GM12878 (cell line): ENCODE data around the gene ARL4D. TPM values are rescaled to one million over a fixed set of nuclear protein-coding genes. Genes with fewer than 3 reads are reported as not detected.

Experiments used
- BCLAF1 ChIP-seq: fragments of 450-650 bp; IDR thresholded peaks from 2 replicates; pipeline ENCODE4 v1.6.1; 2017; ENCODE audit warnings: antibody characterized with exemption, mild to moderate bottlenecking, moderate library complexity
- GATAD2B ChIP-seq: fragments of 450-650 bp; conservative IDR thresholded peaks from 2 replicates; pipeline ENCODE4 v1.6.1; 2017; ENCODE audit warnings: low read depth, mild to moderate bottlenecking, moderate library complexity
- MEF2A ChIP-seq: IDR thresholded peaks from 2 replicates; pipeline ENCODE4 v1.6.1; 2011; ENCODE audit warnings: low read depth, mild to moderate bottlenecking, low read length, moderate library complexity; ENCODE audit not compliant: insufficient read depth
- POLR2AphosphoS2 ChIP-seq: IDR thresholded peaks from 2 replicates; pipeline ENCODE4 v1.6.1; 2011; ENCODE audit warnings: low read depth, mild to moderate bottlenecking, low read length, improper control_type of control experiment, moderate library complexity
- RELB ChIP-seq: fragments of 450-650 bp; IDR thresholded peaks from 2 replicates; pipeline ENCODE4 v1.6.1; 2017; ENCODE audit warnings: low read depth, mild to moderate bottlenecking, moderate library complexity
- microRNA counts: library from miRNA; unstranded; fragments of <30 nt; microRNA quantifications from one replicate; lab custom pipeline; 2016
- polyA plus RNA-seq, 11 experiments: library from polyadenylated mRNA; depleted of rRNA in 4 of 11; unstranded in 6 of 11; stranded (reverse) in 5 of 11; fragments of >200 nt; fragmentation: Nextera tagmentation in 4 of 11; fragmentation: Illumina TruSeq in 1 of 11; extraction: Ambion mirVana in 4 of 11; extraction: Trizol in 1 of 11; gene quantifications; 1 replicate in 1 of 11; 2 replicates in 10 of 11; pipeline versions ENCODE4 v1.2.1 to v1.2.3, GENCODE V29; 2011 to 2016; ENCODE audit warnings: inconsistent platforms in 2 of 11, missing spikeins in 2 of 11, low read depth in 1 of 11
- small RNA-seq: library from RNA; depleted of rRNA; stranded (forward); fragments of <200 nt; gene quantifications from one replicate; pipeline ENCODE3, GENCODE V24; 2014
- total RNA-seq, 4 experiments: library from RNA; depleted of rRNA in 3 of 4; stranded (reverse); fragments of >200 nt in 3 of 4; fragmentation: Illumina TruSeq in 1 of 4; extraction: Trizol in 1 of 4; gene quantifications; 2 replicates each; pipeline versions ENCODE4 v1.2.1 to v1.2.3, GENCODE V29; 2013 to 2021

Gene ARL4D
- total and polyA plus RNA-seq, 10 of the 15 experiments (the other 5 are each of a cell fraction or from before 2014, with no cell fraction given): 0.10 to 1.5 (median 0.75) TPM

- TF ChIP-seq BCLAF1 (no peak), RELB (no peak), POLR2AphosphoS2 (no peak), MEF2A (no peak), GATAD2B (no peak)
- TF ChIP-seq, all 136 proteins: peak for 0
Observed at GRCh38 chr17:43449470-43450248, 50.9 kb downstream of the ARL4D start (continued).

MicroRNAs encoded within 50 kb of the gene (microRNA counts, 767-probe panel; counts per million panel counts)
- microRNA hsa-miR-2117 (lab: Ali Mortazavi, UCI): 1,585 counts per million, percentile 60 among the panel's probes with 10 or more counts

Small RNAs within 50 kb of the gene (small RNA-seq; reads per million reads assigned to genes)
- gene RNU6-1137P (not detected), gene RNU6-406P (not detected), gene RNU6-470P (not detected)

Other genes with a start within 250 kb of the ARL4D start
- 27.2 and 27.7 TPM in 2 replicates for gene NBR1, start 227.8 kb upstream of the ARL4D start, total RNA-seq (2014; rRNA removed)
- gene NBR1, start 227.8 kb upstream of the ARL4D start, total RNA-seq (2014; rRNA removed; fragmentation: Illumina TruSeq; extraction: Trizol): 29.9 and 32.9 TPM in 2 replicates
- 26.9 and 29.2 TPM in 2 replicates for gene NBR1, start 227.8 kb upstream of the ARL4D start, total RNA-seq (2021)
- gene NBR1, start 227.8 kb upstream of the ARL4D start, polyA plus RNA-seq (2011; rRNA removed): 55.2 and 57.9 TPM in 2 replicates
- 33.7 and 42.5 TPM in 2 replicates for gene NBR1, start 227.8 kb upstream of the ARL4D start, polyA plus RNA-seq (2014; fragmentation: Illumina TruSeq; extraction: Trizol)
- 1 to 10 TPM; 3.5 to 6.2 TPM for gene NBR1, start 227.8 kb upstream of the ARL4D start, polyA plus RNA-seq (2014; fragmentation: Nextera tagmentation; extraction: Ambion mirVana)
- gene NBR1, start 227.8 kb upstream of the ARL4D start, polyA plus RNA-seq (2014; rRNA removed): 16.8 and 19.7 TPM in 2 replicates
- 10 to 100 TPM; 29.3 to 30.2 TPM for gene NBR1, start 227.8 kb upstream of the ARL4D start, polyA plus RNA-seq (2016; fragmentation: Nextera tagmentation; extraction: Ambion mirVana)
- gene TMEM106A, start 187.1 kb upstream of the ARL4D start, total RNA-seq (2014; rRNA removed): 7.9 and 8.9 TPM in 2 replicates
- 8.0 and 9.3 TPM in 2 replicates for gene TMEM106A, start 187.1 kb upstream of the ARL4D start, total RNA-seq (2014; rRNA removed; fragmentation: Illumina TruSeq; extraction: Trizol)
- 14.6 and 18.7 TPM in 2 replicates for gene TMEM106A, start 187.1 kb upstream of the ARL4D start, total RNA-seq (2021)
- gene TMEM106A, start 187.1 kb upstream of the ARL4D start, polyA plus RNA-seq (2011; rRNA removed): 8.7 and 13.9 TPM in 2 replicates
- 9.0 and 11.5 TPM in 2 replicates for gene TMEM106A, start 187.1 kb upstream of the ARL4D start, polyA plus RNA-seq (2014; fragmentation: Illumina TruSeq; extraction: Trizol)
- gene TMEM106A, start 187.1 kb upstream of the ARL4D start, polyA plus RNA-seq (2014; fragmentation: Nextera tagmentation; extraction: Ambion mirVana): 1 to 10 TPM; 2.3 to 2.6 TPM
- gene TMEM106A, start 187.1 kb upstream of the ARL4D start, polyA plus RNA-seq (2014; rRNA removed): 9.3 and 13.1 TPM in 2 replicates
- gene TMEM106A, start 187.1 kb upstream of the ARL4D start, polyA plus RNA-seq (2016; fragmentation: Nextera tagmentation; extraction: Ambion mirVana): 10 to 100 TPM in 1 of 2 experiments, 1 to 10 TPM in 1; 8.8 to 14.1 TPM
- not detected in 2 replicates for gene CCDC200, start 170.4 kb upstream of the ARL4D start, total RNA-seq (2014; rRNA removed)
- not detected in 2 replicates for gene CCDC200, start 170.4 kb upstream of the ARL4D start, total RNA-seq (2014; rRNA removed; fragmentation: Illumina TruSeq; extraction: Trizol)
- gene CCDC200, start 170.4 kb upstream of the ARL4D start, total RNA-seq (2021): not detected in 2 replicates
- not detected in 2 replicates for gene CCDC200, start 170.4 kb upstream of the ARL4D start, polyA plus RNA-seq (2011; rRNA removed)
- not detected in 2 replicates for gene CCDC200, start 170.4 kb upstream of the ARL4D start, polyA plus RNA-seq (2014; fragmentation: Illumina TruSeq; extraction: Trizol)
- gene CCDC200, start 170.4 kb upstream of the ARL4D start, polyA plus RNA-seq (2014; fragmentation: Nextera tagmentation; extraction: Ambion mirVana): 1 to 10 TPM in 1 of 2 experiments, under 1 TPM in 1; 0.46 to 2.3 TPM
- gene CCDC200, start 170.4 kb upstream of the ARL4D start, polyA plus RNA-seq (2014; rRNA removed): not detected in 2 replicates
- 1 to 10 TPM; 3.2 to 3.9 TPM for gene CCDC200, start 170.4 kb upstream of the ARL4D start, polyA plus RNA-seq (2016; fragmentation: Nextera tagmentation; extraction: Ambion mirVana)
- gene RNU2-1, start 165.0 kb upstream of the ARL4D start, total RNA-seq (2014; rRNA removed): not detected in 2 replicates
- not detected in 2 replicates for gene RNU2-1, start 165.0 kb upstream of the ARL4D start, total RNA-seq (2014; rRNA removed; fragmentation: Illumina TruSeq; extraction: Trizol)
- gene RNU2-1, start 165.0 kb upstream of the ARL4D start, total RNA-seq (2021): 9,631 and 10,813 TPM in 2 replicates
- not detected in 2 replicates for gene RNU2-1, start 165.0 kb upstream of the ARL4D start, polyA plus RNA-seq (2011; rRNA removed)
- not detected in 2 replicates for gene RNU2-1, start 165.0 kb upstream of the ARL4D start, polyA plus RNA-seq (2014; fragmentation: Illumina TruSeq; extraction: Trizol)
- not detected for gene RNU2-1, start 165.0 kb upstream of the ARL4D start, polyA plus RNA-seq (2014; fragmentation: Nextera tagmentation; extraction: Ambion mirVana)
- gene RNU2-1, start 165.0 kb upstream of the ARL4D start, polyA plus RNA-seq (2014; rRNA removed): not detected in 2 replicates
- 10 to 100 TPM; 17.5 to 17.7 TPM for gene RNU2-1, start 165.0 kb upstream of the ARL4D start, polyA plus RNA-seq (2016; fragmentation: Nextera tagmentation; extraction: Ambion mirVana)
- 42.9 and 43.2 TPM in 2 replicates for gene DHX8, start 85.0 kb downstream of the ARL4D start, total RNA-seq (2014; rRNA removed)
- gene DHX8, start 85.0 kb downstream of the ARL4D start, total RNA-seq (2014; rRNA removed; fragmentation: Illumina TruSeq; extraction: Trizol): 32.5 and 33.1 TPM in 2 replicates
- gene DHX8, start 85.0 kb downstream of the ARL4D start, total RNA-seq (2021): 47.5 and 49.9 TPM in 2 replicates
- 24.5 and 30.2 TPM in 2 replicates for gene DHX8, start 85.0 kb downstream of the ARL4D start, polyA plus RNA-seq (2011; rRNA removed)
- gene DHX8, start 85.0 kb downstream of the ARL4D start, polyA plus RNA-seq (2014; fragmentation: Illumina TruSeq; extraction: Trizol): 35.6 and 38.3 TPM in 2 replicates
- gene DHX8, start 85.0 kb downstream of the ARL4D start, polyA plus RNA-seq (2014; fragmentation: Nextera tagmentation; extraction: Ambion mirVana): 10 to 100 TPM; 27.6 to 31.6 TPM
- 29.0 and 30.9 TPM in 2 replicates for gene DHX8, start 85.0 kb downstream of the ARL4D start, polyA plus RNA-seq (2014; rRNA removed)
- gene DHX8, start 85.0 kb downstream of the ARL4D start, polyA plus RNA-seq (2016; fragmentation: Nextera tagmentation; extraction: Ambion mirVana): 10 to 100 TPM; 48.4 to 50.4 TPM
- 1.8 and 2.3 TPM in 2 replicates for gene ETV4, start 147.3 kb downstream of the ARL4D start, total RNA-seq (2014; rRNA removed)
- 0.67 and 0.88 TPM in 2 replicates for gene ETV4, start 147.3 kb downstream of the ARL4D start, total RNA-seq (2014; rRNA removed; fragmentation: Illumina TruSeq; extraction: Trizol)
- gene ETV4, start 147.3 kb downstream of the ARL4D start, total RNA-seq (2021): 2.2 TPM in 2 replicates
- gene ETV4, start 147.3 kb downstream of the ARL4D start, polyA plus RNA-seq (2011; rRNA removed): 7.0 and 14.5 TPM in 2 replicates
- gene ETV4, start 147.3 kb downstream of the ARL4D start, polyA plus RNA-seq (2014; fragmentation: Illumina TruSeq; extraction: Trizol): 0.92 and 1.3 TPM in 2 replicates
- under 1 TPM; 0.19 to 0.49 TPM for gene ETV4, start 147.3 kb downstream of the ARL4D start, polyA plus RNA-seq (2014; fragmentation: Nextera tagmentation; extraction: Ambion mirVana)
- 1.7 and 2.4 TPM in 2 replicates for gene ETV4, start 147.3 kb downstream of the ARL4D start, polyA plus RNA-seq (2014; rRNA removed)
- gene ETV4, start 147.3 kb downstream of the ARL4D start, polyA plus RNA-seq (2016; fragmentation: Nextera tagmentation; extraction: Ambion mirVana): 1 to 10 TPM; 1.7 to 1.9 TPM